SK-N-SH (cell line): ENCODE data around the gene KCNK5. TPM values are rescaled to one million over a fixed set of nuclear protein-coding genes. Genes with fewer than 3 reads are reported as not detected.

Experiments
- CTCF ChIA-PET: fragments of 300-600, 350-600 bp; formaldehyde crosslinking; extraction: SDS; loops from one replicate; lab custom pipeline; 2021; lab: Yijun Ruan, JAX
- POLR2A ChIA-PET: fragments of 350-600 bp; sonication (Branson Sonifier 250); formaldehyde crosslinking; extraction: SDS; loops from one replicate; lab custom pipeline; 2020; ENCODE audit warnings: antibody characterized with exemption, inconsistent platforms; lab: Yijun Ruan, JAX
- DNase-seq: peaks from one replicate; pipeline ENCODE4 v3.0.0; 2012
- H2AFZ ChIP-seq: fragments of 200-600 bp; sonication (generic); 2 replicates; pipeline ENCODE4 v1.8.1; 2016; ENCODE audit warnings: antibody characterized with exemption, mild to moderate bottlenecking, low read depth
- H3F3A ChIP-seq: fragments of 200-600 bp; sonication (generic); replicated peaks from 2 replicates; pipeline ENCODE3; 2016; ENCODE audit warnings: antibody characterized with exemption, mild to moderate bottlenecking; ENCODE audit not compliant: insufficient read depth
- H3K27ac ChIP-seq, 2 experiments: fragments of 200-500 bp in 1 of 2; fragments of 200-600 bp in 1 of 2; sonication (Bioruptor generic) in 1 of 2; sonication (generic), shearing (Covaris generic) in 1 of 2; 2 replicates each; pipeline versions ENCODE4 v1.5.1 to v1.6.1; 2014 to 2016; ENCODE audit warnings: low read depth in 2 of 2, inconsistent platforms in 1 of 2, low read length in 1 of 2, mild to moderate bottlenecking in 1 of 2, mixed read lengths in 1 of 2
- H3K27me3 ChIP-seq: fragments of 200-600 bp; sonication (generic), shearing (Covaris generic); 2 replicates; pipeline ENCODE4 v1.6.1; 2016; ENCODE audit warnings: mixed run types; ENCODE audit not compliant: insufficient read depth
- H3K36me3 ChIP-seq, 2 experiments: fragments of 200-500 bp in 1 of 2; fragments of 200-600 bp in 1 of 2; sonication (Bioruptor generic) in 1 of 2; sonication (generic) in 1 of 2; replicated peaks in 1 of 2; 2 replicates each; pipeline versions ENCODE3 to v1.5.1; 2014 to 2016; ENCODE audit warnings: low read length in 1 of 2, mild to moderate bottlenecking in 1 of 2; ENCODE audit not compliant: insufficient read depth in 2 of 2, control insufficient read depth in 1 of 2
- H3K4me1 ChIP-seq, 2 experiments: fragments of 200-500 bp in 1 of 2; fragments of 200-600 bp in 1 of 2; sonication (Bioruptor generic) in 1 of 2; sonication (generic), shearing (Covaris generic) in 1 of 2; 2 replicates each; pipeline versions ENCODE4 v1.5.1 to v1.6.1; 2014 to 2016; ENCODE audit warnings: low read depth in 1 of 2, low read length in 1 of 2, mixed run types in 1 of 2; ENCODE audit not compliant: insufficient read depth in 2 of 2, control insufficient read depth in 1 of 2
- H3K4me2 ChIP-seq: fragments of 200-600 bp; sonication (generic), shearing (Covaris generic); 2 replicates; pipeline ENCODE4 v1.6.1; 2017; ENCODE audit warnings: mixed run types
- H3K4me3 ChIP-seq, 2 experiments: fragments of 200-500 bp in 1 of 2; fragments of 200-600 bp in 1 of 2; sonication (Bioruptor generic) in 1 of 2; sonication (generic), shearing (Covaris generic) in 1 of 2; 2 replicates each; pipeline versions ENCODE4 v1.5.1 to v1.8.1; 2014 to 2016; ENCODE audit warnings: low read depth in 2 of 2, inconsistent platforms in 1 of 2, low read length in 1 of 2, mild to moderate bottlenecking in 1 of 2, mixed read lengths in 1 of 2, moderate library complexity in 1 of 2
- H3K79me2 ChIP-seq: fragments of 200-600 bp; sonication (generic); 2 replicates; pipeline ENCODE4 v1.8.1; 2017; ENCODE audit warnings: mild to moderate bottlenecking; ENCODE audit not compliant: insufficient read depth
- H3K9ac ChIP-seq: fragments of 200-600 bp; sonication (generic); 2 replicates; pipeline ENCODE4 v1.6.1; 2017; ENCODE audit warnings: mixed run types
- H3K9me2 ChIP-seq: fragments of 200-600 bp; sonication (generic); 2 replicates; pipeline ENCODE4 v1.6.1; 2017; ENCODE audit warnings: mixed run types
- H3K9me3 ChIP-seq: fragments of 200-600 bp; sonication (generic); 2 replicates; pipeline ENCODE4 v1.6.1; 2017; ENCODE audit warnings: mixed run types, mild to moderate bottlenecking, moderate library complexity
- H4K20me1 ChIP-seq: fragments of 200-600 bp; sonication (generic); 2 replicates; pipeline ENCODE4 v1.6.1; 2017; ENCODE audit warnings: mild to moderate bottlenecking, mixed run types; ENCODE audit not compliant: insufficient read depth
- ELF1 ChIP-seq: IDR thresholded peaks from 2 replicates; pipeline ENCODE4 v1.4.0; 2012
- EP300 ChIP-seq, 2 experiments: IDR thresholded peaks; 2 replicates each; pipeline versions ENCODE4 v1.4.0 to v1.6.1; 2012; ENCODE audit warnings: borderline replicate concordance in 1 of 2, low read depth in 1 of 2, low read length in 1 of 2
- EZH2phosphoT487 ChIP-seq: fragments of 200-600 bp; sonication (generic); IDR thresholded peaks from 2 replicates; pipeline ENCODE4 v1.6.1; 2017; ENCODE audit warnings: low read depth, mixed run types, mild to moderate bottlenecking, antibody characterized with exemption, moderate library complexity, borderline replicate concordance
- FOSL2 ChIP-seq: IDR thresholded peaks from 2 replicates; pipeline ENCODE4 v1.4.0; 2012; ENCODE audit warnings: low read depth, mild to moderate bottlenecking, moderate library complexity, borderline replicate concordance
- FOXJ3 ChIP-seq: sonication (generic); formaldehyde crosslinking; IDR thresholded peaks from 2 replicates; pipeline ENCODE4 v1.5.1; 2020; ENCODE audit warnings: mild to moderate bottlenecking, missing genetic modification reagents
- FOXM1 ChIP-seq: IDR thresholded peaks from 2 replicates; pipeline ENCODE4 v1.4.0; 2012; ENCODE audit warnings: low read depth, mild to moderate bottlenecking
- GABPA ChIP-seq: IDR thresholded peaks from 2 replicates; pipeline ENCODE4 v1.4.0; 2012; ENCODE audit warnings: low read depth, mild to moderate bottlenecking
- MAX ChIP-seq: IDR thresholded peaks from 2 replicates; pipeline ENCODE4 v1.4.0; 2012; ENCODE audit warnings: low read depth
- MEF2A ChIP-seq: IDR thresholded peaks from 2 replicates; pipeline ENCODE4 v1.4.0; 2012; ENCODE audit warnings: low read depth, borderline replicate concordance
- MXI1 ChIP-seq: IDR thresholded peaks from 2 replicates; pipeline ENCODE4 v1.6.1; 2012; ENCODE audit warnings: mild to moderate bottlenecking, low read depth, low read length, improper control_type of control experiment
- NFIC ChIP-seq: IDR thresholded peaks from 2 replicates; pipeline ENCODE4 v1.4.0; 2012; ENCODE audit warnings: borderline replicate concordance
- NRF1 ChIP-seq: IDR thresholded peaks from 2 replicates; pipeline ENCODE4 v1.6.1; 2012; ENCODE audit warnings: low read depth, mild to moderate bottlenecking, low read length
- PBX3 ChIP-seq: IDR thresholded peaks from 2 replicates; pipeline ENCODE4; 2012
- POLR2AphosphoS5 ChIP-seq: IDR thresholded peaks from 2 replicates; pipeline ENCODE4 v1.6.1; 2012; ENCODE audit warnings: low read depth, low read length
- RCOR1 ChIP-seq: fragments of 150-350 bp; IDR thresholded peaks from 2 replicates; pipeline ENCODE4 v1.6.1; 2017; ENCODE audit warnings: antibody characterized with exemption, low read length
- RFX5 ChIP-seq: IDR thresholded peaks from 2 replicates; pipeline ENCODE4 v1.6.1; 2012; ENCODE audit warnings: mild to moderate bottlenecking, improper control_type of control experiment, low read length
- RXRA ChIP-seq: IDR thresholded peaks from 2 replicates; pipeline ENCODE4 v1.4.0; 2012; ENCODE audit warnings: low read depth, mild to moderate bottlenecking, borderline replicate concordance
- SIN3A ChIP-seq: IDR thresholded peaks from 2 replicates; pipeline ENCODE4 v1.6.1; 2012; ENCODE audit warnings: low read depth, mild to moderate bottlenecking, low read length, moderate library complexity, borderline replicate concordance
- SMC3 ChIP-seq: IDR thresholded peaks from 2 replicates; pipeline ENCODE4 v1.6.1; 2012; ENCODE audit warnings: low read depth, low read length, improper control_type of control experiment
- YY1 ChIP-seq: IDR thresholded peaks from 2 replicates; pipeline ENCODE4 v1.4.0; 2012; ENCODE audit warnings: low read depth, mild to moderate bottlenecking
- WGBS: methylation state at CpG from one replicate; pipeline ENCODE4 v1.1.6; 2017; ENCODE audit warnings: low lambda C conversion rate; 5-methylcytosine and 5-hydroxymethylcytosine counted together
- polyA plus RNA-seq, 3 experiments: library from polyadenylated mRNA; depleted of rRNA; stranded (reverse); fragments of >200 nt; gene quantifications; 2 replicates each; pipeline ENCODE4 v1.2.3, GENCODE V29; 2012
- TF ChIP-seq, protein P1 (sequence below): IDR thresholded peaks from 2 replicates; pipeline ENCODE4 v1.6.1; 2012; ENCODE audit warnings: mild to moderate bottlenecking, low read depth, low read length, moderate library complexity

KCNK5 gene
- polyA plus RNA-seq, 1 of the 3 experiments (the other 2 are of a cell fraction), result not detected

- Histone ChIP-seq H2AFZ (no peak overlapping the region), H3F3A (no peaks in the 10 kb centered on the region), H3K27ac (no peak overlapping the region), H3K4me2 (no peak overlapping the region), H3K4me3 (no peak overlapping the region), H3K36me3 (no peaks in the 10 kb centered on the region), H3K79me2 (no peaks in the 10 kb centered on the region), H3K4me1 (no peaks in the 10 kb centered on the region), H4K20me1 (no peaks in the 10 kb centered on the region), H3K9ac (no peak overlapping the region), H3K9me2 (no peaks in the 10 kb centered on the region), H3K9me3 (no peaks in the 10 kb centered on the region), H3K27me3 (no peaks in the 10 kb centered on the region)
- no peak for TF ChIP-seq EP300 (IDR thresholded peaks at IDR 0.05; ENCODE audit: borderline replicate concordance in 1 of 2, low read depth in 1 of 2, low read length in 1 of 2)
- no peak for TF ChIP-seq YY1
- TF ChIP-seq MAX, result no peak
- no peak for TF ChIP-seq ELF1
- TF ChIP-seq FOSL2, result no peak
- no peak for TF ChIP-seq POLR2AphosphoS5
- TF ChIP-seq RFX5, result no peak
- no peak for TF ChIP-seq NRF1
- no peak for TF ChIP-seq GABPA
- TF ChIP-seq EZH2phosphoT487, result no peak
- TF ChIP-seq FOXJ3 (CRISPR knock-in tag), result no peak
- TF ChIP-seq RCOR1, result no peak
- TF ChIP-seq SIN3A, result no peak
- no peak for TF ChIP-seq RXRA
- TF ChIP-seq PBX3, result no peak
- ChIA-PET POLR2A (no interaction called here), CTCF (interaction anchor here (1.2 kb wide), 1 partner anchor 44 kb away, joined by 3 read pairs; no protein-coding TSS in a partner anchor)
- 21% methylated on average over 5 of the region's 5 CpGs for WGBS
- DNase-seq, result no peak
These were observed 18.8 kb downstream of the KCNK5 start for GRCh38 chr6:39210450-39210849.

DNA sequence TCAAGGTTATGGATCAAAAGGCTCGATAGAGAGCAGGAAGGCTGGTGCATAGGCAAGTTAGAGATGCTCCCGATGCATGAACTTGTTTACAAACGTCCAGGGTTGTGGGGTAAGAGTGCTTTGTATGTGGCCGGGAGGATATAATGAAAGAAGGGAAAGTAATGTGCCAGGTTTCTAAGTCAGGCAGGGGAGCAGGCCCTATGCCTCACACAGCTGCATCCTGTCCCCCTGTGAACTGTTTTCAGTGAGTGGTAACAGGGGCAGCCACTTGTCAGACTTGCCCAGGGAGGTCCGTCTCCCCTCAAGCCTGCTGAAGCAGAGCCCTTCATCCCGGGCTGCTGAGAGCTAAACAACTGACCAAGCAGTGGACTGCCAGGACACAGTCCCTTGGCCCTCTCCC is 19.4 kb downstream of the KCNK5 start:
- TF ChIP-seq FOXM1 (no peak), ELF1 (no peak), PBX3 (no peak), MXI1 (no peak), GABPA (no peak), SMC3 (no peak), MEF2A (no peak), RXRA (no peak), FOSL2 (no peak), EZH2phosphoT487 (no peak), FOXJ3 (CRISPR knock-in tag) (no peak), NFIC (no peak), YY1 (no peak)
- TF ChIP-seq, protein P1, sequence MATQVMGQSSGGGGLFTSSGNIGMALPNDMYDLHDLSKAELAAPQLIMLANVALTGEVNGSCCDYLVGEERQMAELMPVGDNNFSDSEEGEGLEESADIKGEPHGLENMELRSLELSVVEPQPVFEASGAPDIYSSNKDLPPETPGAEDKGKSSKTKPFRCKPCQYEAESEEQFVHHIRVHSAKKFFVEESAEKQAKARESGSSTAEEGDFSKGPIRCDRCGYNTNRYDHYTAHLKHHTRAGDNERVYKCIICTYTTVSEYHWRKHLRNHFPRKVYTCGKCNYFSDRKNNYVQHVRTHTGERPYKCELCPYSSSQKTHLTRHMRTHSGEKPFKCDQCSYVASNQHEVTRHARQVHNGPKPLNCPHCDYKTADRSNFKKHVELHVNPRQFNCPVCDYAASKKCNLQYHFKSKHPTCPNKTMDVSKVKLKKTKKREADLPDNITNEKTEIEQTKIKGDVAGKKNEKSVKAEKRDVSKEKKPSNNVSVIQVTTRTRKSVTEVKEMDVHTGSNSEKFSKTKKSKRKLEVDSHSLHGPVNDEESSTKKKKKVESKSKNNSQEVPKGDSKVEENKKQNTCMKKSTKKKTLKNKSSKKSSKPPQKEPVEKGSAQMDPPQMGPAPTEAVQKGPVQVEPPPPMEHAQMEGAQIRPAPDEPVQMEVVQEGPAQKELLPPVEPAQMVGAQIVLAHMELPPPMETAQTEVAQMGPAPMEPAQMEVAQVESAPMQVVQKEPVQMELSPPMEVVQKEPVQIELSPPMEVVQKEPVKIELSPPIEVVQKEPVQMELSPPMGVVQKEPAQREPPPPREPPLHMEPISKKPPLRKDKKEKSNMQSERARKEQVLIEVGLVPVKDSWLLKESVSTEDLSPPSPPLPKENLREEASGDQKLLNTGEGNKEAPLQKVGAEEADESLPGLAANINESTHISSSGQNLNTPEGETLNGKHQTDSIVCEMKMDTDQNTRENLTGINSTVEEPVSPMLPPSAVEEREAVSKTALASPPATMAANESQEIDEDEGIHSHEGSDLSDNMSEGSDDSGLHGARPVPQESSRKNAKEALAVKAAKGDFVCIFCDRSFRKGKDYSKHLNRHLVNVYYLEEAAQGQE, result no peak
- ChIA-PET CTCF (interaction anchor here (1.2 kb wide), 1 partner anchor 44 kb away, joined by 3 read pairs; no protein-coding TSS in a partner anchor), POLR2A (no interaction called here)
- Histone ChIP-seq H3F3A (no peaks in the 10 kb centered on the region), H3K4me2 (no peak overlapping the region), H3K27me3 (no peaks in the 10 kb centered on the region), H3K9me2 (no peaks in the 10 kb centered on the region), H3K79me2 (no peaks in the 10 kb centered on the region), H3K9me3 (no peaks in the 10 kb centered on the region), H3K27ac (no peak overlapping the region), H3K4me1 (no peaks in the 10 kb centered on the region; a peak in 1 of 4 replicates), H4K20me1 (no peaks in the 10 kb centered on the region), H3K9ac (no peak overlapping the region), H3K4me3 (no peak overlapping the region), H2AFZ (no peak overlapping the region), H3K36me3 (no peaks in the 10 kb centered on the region)
- WGBS, result 46% methylated on average over 4 of the region's 6 CpGs
- DNase-seq, result no peak
